NCI-H1417 (cell line): ENCODE results near the gene GRXCR1.

ENCODE experiments used
- DNase-seq, 3 experiments: peaks; one replicate each; lab custom pipeline; 2025; lab: John Stamatoyannopoulos, UW

GRXCR1 gene

DNA sequence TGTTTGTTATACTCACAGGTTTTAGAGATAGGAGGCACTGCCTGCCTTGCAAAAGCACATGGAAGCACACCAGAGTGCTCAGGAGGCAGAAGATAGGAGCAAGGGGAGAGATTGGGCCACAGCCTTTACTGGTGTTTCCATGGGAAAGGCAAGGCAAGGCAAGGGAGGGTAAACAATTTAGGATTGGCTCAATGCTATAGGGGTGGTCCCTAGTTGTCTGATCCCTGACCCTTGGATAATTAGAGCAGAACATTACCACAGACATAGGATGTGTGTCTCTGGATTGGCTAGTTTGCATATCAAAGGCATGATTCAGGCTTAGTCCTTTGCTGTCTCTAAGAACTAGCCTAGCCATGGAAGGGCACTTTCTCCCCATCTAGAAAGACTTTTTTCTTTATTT is 36.1 kb downstream of the GRXCR1 start:
- no peak for DNase-seq

DNA sequence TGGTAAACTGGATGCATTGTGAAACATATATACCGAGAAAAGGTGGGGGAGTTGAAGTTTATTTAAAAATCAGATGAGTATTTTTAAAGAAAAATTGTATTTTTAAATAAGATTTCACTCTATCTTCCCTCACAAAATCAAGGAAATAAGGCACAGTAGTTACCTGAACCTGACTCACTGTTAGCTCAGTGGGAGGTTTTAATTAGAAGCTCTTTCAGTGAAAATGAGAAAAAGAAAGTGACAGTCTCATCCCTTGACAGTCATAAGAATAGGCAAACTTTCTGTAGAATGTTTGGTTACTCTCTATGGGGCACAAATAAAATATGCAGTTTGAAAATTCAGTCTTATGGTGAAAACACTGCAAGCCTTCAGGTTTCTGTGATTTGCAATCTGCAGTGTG is 49.7 kb downstream of the GRXCR1 start:
- DNase-seq: no peak

DNA sequence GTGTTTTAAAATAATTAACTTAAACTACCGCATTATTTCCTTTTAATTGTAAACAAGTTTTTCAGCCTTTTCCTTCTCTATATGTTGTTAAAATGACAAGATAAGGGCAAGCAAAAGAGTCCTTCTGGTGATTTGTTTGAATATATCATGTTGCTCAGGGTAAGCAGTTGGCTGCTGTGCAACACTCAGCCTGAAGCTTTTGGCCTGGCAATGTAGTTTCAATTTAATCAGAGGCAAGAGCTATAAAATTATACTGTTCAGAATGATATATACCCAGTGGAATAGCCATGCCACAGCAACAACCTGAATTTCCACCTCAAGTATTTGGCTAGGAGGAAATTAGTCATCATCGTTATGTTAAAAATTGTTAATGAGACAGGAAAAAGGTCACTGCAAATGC is 53.4 kb downstream of the GRXCR1 start:
- peak in 1 of 3 experiments; percentile 19 for DNase-seq

DNA sequence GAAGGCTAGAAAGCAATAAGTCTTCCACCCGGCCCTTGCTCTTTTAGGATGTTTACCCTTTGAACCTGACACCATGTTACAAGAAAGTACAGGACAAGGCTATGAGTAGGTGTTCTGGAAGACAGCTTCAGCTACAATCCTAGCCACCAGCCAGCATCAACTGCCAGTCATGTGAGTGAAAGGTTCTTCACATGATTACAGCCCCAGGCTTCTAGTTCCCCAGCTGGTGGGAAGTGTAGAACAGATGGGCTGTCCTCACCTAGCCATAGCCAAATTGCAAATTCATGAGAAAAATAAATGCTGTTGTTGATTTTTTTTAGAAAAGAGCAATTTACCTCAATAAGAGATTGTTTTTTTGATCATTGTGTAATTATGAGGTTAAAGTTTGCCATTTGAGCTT is 60.8 kb downstream of the GRXCR1 start:
- no peak for DNase-seq

DNA sequence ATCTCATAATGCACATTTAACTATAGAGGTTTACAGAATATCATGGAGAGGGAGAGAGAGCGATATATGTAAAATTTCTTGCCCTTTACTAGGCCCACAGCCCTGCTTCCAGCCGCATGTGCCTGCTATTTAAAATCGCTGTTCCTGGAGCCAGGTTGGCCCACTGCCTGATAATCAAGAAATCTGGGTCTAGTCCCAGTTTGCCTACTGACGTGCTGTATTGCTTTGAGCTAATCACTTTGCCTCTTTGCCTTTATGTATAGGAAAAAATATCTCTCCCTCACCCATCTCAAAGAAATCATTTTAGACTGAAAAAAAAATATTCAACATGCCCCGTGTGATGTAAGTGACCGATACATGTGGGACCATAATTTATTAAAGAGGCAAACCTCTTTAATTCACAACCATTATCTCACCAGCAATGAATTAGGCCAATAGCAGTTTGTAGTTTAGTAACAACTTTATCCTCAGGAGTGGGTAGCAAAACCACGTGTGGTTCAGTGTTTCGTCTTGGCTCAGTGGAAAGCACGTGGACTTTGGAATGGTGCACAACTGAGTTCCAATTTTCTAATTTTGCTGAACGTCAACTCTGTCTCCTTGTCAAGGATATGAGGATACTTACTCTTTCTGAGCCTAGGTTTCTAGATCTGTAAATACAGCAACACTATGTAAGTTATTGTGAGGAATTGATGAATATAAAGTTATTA is 62.6 kb downstream of the GRXCR1 start:
- DNase-seq: no peak

DNA sequence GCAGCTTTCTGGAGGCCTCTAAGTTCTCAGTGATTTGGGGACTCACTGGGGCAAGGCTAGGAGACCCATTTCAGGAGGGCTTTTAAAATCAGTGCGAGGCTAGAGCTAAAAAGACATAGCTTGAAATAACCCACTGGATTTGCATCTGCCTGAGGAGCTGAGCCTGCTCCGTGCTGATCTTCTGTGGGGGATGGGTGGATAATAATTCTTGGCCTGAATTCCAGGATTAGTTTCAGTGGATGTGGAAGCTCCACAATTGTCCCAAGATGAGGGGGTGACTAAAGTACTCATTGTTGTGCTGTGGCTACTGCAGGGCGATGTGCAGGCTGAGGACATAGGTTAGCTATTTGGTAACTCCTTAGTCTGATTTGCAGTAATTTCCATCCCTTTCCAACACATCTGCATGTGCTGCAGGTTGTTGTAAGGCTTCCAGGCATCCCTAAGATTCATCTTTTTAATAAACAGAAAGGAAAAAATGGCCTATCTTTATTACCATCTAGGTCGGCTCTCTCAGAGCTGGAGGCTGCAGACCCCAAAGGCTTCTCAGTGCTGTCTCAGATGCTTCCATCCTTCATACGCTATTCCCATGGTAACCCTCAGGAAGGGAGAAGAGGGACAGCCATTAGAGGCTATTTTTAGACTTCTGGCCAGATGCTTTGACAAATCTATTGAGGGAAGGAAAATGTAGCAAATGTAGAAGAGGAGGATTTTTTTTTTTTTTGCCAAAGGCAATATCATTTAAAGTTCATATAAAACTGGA is 63.4 kb downstream of the GRXCR1 start:
- peak in 2 of 3 experiments; percentile 3 to 62 for DNase-seq

DNA sequence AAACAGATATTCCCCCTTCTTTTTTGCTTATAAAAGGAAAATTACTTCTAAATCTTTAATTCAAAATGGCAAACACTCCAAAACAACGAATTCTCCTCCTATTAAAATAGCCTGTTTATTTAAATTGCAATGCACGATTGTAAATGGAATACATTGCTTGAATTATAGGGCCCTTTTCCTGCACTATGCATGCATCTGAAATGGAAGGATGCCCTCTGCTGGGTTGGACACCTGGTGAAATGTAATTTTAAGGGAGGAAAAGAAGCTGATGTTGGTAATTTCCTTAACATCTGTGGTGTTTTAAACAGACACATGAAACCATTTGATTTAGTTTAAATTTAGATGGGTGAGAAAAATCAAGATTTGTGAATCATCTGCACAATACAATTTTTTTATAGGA is 72.8 kb downstream of the GRXCR1 start:
- DNase-seq: peak in 2 of 3 experiments; percentile 16 to 59

DNA sequence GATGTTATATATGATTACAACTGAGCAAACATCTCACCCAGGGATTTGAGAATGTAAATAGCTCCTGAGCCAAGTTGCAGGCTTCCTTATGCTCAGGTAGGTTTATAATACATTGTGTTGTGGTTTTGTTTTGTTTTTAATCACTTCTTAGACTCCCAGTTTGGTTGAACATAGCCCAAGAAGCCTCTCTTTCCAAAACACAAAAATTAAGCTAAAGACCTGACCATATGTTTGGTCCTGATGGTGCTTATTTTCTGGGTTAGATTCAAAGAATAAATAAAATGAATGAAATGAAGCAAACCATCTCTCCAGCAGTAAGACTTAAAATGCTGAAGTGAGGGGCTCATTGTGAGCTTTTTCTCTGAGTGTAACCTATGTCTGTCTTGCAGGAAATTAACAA is 93.5 kb downstream of the GRXCR1 start:
- no peak for DNase-seq

DNA sequence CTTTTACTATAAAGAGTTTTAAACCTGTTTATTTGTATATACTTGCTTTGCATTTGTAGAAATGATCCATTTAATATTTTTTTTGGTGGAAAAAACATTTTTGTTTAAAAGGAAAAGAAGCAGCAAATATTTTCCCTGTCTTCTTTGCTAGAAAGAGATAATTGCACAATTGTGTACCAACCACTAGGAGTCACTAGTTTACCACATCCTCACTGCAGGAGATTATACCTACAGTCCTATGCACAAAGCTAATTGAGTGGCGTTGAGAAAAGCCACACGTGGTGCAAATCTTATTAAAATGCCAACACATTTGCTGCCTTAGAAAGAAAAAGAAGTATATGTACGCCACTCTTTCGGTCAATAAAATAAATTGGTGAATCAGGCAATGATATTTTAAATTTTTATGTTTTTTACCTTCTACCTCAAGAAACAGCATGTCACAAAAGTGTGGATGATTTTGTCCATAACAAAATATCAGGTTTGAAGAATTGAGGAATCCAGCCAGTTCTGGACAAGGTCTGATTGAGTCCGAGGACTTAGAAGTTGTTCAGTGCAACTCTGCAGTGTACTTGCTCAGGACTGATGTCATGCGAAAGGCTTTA is 102.9 kb downstream of the GRXCR1 start:
- peak in 2 of 3 experiments; percentile 4 to 66 for DNase-seq

DNA sequence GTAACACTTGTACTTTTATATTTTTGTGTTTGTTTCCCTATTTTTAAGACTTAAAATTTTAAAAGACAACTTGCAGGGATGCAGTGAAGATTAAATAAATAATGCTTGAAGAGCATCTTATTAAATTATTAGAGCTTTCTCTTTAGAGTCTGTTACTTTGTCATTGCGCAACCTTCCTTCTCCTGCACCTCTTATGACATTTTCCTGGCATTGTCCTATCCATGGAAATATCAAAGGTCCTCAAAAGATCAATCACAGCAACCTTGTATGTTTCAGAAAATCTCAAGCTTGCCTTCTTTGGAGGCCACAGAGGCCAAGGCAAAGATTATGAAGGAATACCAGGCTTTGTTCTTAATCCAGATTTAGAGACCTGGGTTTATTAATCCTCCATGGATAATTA is 116.3 kb downstream of the GRXCR1 start:
- no peak for DNase-seq

DNA sequence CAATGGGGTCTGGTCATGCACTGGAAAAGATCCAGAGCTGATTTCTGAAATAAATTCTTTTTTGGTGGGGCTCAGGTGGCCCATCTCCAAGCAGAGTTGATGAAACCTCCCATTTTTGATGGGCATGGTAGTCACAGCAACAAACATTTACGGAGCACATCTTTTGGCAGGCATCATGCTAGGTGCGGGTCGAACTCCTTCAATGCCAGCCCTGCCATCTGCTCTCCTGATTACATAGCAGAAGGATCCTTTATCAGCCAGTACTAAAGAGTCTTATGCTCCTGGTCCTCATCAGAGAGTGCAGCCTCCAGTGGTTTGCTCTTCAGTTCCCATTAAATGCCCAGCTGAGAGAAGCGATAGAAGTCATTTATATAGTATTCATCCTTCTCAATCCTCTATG is 121.7 kb downstream of the GRXCR1 start:
- DNase-seq: no peak

DNA sequence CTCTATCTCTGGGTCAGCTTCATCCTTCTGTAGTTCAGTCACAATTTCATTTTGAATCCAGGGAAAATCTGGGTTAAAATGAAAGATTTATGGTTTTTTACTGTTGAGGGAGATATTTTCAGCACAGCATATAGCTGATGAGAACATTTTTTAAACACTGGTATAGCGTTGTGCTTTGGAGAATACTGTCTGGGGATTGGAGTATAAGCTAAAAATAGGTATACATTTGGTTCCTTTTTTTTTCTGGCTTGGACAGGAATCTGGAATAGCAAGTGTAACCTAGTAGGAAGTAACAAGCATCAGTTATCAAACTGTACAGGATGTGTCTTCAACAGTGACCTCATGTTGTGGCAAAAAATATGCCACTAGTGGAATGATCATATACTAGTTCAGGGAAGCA is 149.1 kb downstream of the GRXCR1 start:
- DNase-seq: no peak

DNA sequence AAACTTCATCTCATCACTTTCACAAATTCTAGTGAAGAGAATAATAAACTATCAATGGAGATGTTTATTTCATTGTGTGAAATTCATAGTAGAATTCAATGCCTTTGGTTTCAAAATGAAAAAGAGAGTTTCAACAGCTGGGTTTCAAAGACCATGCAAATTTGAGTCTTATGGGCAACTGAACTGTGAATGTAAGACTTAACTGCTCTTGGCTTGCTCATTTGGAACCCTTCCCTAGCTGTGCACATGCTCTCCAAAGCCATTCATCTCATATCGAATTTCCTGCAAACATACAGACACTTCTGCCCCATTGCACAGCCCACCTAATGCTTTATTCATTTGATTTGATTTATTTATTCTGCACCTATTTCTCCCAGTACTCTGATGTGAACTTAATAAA is 154.5 kb downstream of the GRXCR1 start:
- DNase-seq: no peak

DNA sequence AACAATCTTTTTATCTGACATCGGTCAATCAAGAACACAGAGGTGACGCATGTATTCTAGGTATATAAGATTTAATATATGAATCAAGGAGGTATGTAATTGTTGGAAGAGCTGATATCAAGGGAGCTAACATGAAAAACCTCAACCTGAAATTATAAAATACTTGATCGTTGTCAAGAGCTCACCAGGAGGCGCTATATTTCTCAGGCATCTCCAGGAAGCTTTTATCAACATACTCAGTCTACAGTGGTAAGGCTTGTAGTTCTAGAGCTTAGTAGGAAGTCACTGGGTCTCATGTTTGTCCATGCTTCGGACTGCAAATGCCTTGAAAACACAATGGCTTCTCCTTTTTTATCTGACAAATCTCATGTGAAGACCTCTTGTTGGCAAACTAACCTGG is 156.1 kb downstream of the GRXCR1 start:
- DNase-seq: no peak

DNA sequence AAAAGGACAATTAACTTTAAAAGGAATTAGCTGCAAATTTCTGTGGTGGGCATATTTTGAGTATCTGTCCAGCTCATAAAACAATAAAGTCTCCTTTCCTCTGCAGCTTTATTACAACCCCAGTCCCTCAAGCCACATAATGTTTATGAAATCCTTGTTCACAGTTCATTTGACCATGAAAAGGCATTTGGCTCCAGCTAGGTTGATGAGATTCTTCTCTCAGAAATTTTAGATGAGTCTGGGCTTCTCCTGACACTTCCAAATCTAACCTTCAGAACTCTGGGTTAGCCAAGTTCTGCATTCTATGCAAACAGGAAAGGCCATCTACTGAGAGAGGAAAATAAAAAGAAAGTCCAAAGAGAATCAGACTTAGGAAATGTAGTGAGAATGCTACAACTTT is 156.8 kb downstream of the GRXCR1 start:
- DNase-seq: no peak

DNA sequence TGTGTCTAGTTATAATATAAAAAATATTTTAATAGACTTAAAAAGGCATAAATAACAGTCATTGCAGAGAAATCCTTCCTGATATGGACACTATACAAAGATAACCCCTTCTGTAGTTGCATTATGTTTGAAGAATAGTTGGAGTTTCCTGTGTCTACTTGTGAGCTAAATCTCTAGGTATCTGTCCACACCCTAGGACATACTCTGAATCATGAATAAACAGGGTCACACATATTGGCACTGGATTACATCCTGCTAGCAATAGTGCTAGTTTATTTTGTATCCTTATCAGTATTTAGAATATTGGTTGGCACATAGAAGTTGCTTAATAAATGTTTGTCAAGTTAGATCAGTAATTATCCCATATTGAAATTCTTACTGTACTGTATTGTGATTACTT is 173.9 kb downstream of the GRXCR1 start:
- no peak for DNase-seq

DNA sequence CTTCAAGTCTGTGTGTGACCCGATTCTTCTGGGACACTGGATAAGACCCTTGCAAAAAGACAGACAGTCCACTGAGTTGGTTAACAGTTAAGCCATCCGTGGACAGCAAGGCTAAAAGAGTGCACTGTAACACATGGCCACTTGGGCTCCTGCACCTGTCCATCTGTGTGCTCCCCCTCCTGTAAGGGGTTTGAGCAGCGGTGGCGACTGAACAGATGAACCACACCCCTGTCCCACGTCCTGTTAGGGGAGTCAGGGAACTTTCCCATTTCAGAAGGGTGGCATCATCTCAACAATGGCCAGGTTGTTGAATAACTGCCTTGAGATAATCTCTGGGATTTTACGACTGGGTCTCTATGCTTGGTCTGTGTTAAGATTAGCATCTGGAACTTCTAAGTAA is 178.6 kb downstream of the GRXCR1 start:
- DNase-seq: no peak
